ENCODE results near the gene LGR6.

Gene LGR6

DNA sequence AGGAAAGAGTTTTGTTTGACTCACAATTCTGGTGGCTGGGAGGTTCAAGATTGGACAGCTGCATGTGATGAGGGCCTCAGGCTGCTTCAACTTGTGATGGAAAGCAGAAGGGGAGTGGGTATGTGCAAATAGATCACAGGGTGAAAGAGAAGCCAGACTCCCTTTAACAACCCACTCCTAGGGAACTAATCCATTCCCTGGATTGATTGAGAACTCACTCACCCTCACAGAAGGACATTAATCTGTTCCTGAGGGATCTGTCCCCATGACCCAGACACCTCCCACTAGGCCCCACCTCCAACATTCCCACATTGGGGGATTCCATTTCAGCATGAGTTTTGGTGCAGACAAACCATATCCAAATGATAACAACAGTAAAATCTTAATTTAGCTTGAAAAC, 122.6 kb downstream of the LGR6 start:
- no peak for DNase-seq (ENCODE audit: low read depth)
- H3K4me3 ChIP-seq (ENCODE audit: low read depth, low read length) = no peak overlapping the region
- TF ChIP-seq POLR2A (IDR thresholded peaks at IDR 0.05; ENCODE audit: extremely low read depth, insufficient read length) (no peak), MYC (IDR thresholded peaks at IDR 0.05; ENCODE audit: low read depth, low read length) (no peak)
- TF ChIP-seq, protein P1, sequence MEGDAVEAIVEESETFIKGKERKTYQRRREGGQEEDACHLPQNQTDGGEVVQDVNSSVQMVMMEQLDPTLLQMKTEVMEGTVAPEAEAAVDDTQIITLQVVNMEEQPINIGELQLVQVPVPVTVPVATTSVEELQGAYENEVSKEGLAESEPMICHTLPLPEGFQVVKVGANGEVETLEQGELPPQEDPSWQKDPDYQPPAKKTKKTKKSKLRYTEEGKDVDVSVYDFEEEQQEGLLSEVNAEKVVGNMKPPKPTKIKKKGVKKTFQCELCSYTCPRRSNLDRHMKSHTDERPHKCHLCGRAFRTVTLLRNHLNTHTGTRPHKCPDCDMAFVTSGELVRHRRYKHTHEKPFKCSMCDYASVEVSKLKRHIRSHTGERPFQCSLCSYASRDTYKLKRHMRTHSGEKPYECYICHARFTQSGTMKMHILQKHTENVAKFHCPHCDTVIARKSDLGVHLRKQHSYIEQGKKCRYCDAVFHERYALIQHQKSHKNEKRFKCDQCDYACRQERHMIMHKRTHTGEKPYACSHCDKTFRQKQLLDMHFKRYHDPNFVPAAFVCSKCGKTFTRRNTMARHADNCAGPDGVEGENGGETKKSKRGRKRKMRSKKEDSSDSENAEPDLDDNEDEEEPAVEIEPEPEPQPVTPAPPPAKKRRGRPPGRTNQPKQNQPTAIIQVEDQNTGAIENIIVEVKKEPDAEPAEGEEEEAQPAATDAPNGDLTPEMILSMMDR (IDR thresholded peaks at IDR 0.05; ENCODE audit: low read depth, low read length) = no peak
- TF ChIP-seq, protein P2, sequence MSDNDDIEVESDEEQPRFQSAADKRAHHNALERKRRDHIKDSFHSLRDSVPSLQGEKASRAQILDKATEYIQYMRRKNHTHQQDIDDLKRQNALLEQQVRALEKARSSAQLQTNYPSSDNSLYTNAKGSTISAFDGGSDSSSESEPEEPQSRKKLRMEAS (IDR thresholded peaks at IDR 0.05; ENCODE audit: low read depth, low read length) = no peak

DNA sequence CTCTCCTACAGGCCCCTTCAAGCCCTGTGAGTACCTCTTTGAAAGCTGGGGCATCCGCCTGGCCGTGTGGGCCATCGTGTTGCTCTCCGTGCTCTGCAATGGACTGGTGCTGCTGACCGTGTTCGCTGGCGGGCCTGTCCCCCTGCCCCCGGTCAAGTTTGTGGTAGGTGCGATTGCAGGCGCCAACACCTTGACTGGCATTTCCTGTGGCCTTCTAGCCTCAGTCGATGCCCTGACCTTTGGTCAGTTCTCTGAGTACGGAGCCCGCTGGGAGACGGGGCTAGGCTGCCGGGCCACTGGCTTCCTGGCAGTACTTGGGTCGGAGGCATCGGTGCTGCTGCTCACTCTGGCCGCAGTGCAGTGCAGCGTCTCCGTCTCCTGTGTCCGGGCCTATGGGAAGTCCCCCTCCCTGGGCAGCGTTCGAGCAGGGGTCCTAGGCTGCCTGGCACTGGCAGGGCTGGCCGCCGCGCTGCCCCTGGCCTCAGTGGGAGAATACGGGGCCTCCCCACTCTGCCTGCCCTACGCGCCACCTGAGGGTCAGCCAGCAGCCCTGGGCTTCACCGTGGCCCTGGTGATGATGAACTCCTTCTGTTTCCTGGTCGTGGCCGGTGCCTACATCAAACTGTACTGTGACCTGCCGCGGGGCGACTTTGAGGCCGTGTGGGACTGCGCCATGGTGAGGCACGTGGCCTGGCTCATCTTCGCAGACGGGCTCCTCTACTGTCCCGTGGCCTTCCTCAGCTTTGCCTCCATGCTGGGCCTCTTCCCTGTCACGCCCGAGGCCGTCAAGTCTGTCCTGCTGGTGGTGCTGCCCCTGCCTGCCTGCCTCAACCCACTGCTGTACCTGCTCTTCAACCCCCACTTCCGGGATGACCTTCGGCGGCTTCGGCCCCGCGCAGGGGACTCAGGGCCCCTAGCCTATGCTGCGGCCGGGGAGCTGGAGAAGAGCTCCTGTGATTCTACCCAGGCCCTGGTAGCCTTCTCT, 124.6 kb downstream of the LGR6 start:
- H3K4me3 ChIP-seq (ENCODE audit: low read depth, low read length) = no peak overlapping the region
- no peak for DNase-seq (ENCODE audit: low read depth)
- TF ChIP-seq, protein P2 (IDR thresholded peaks at IDR 0.05; ENCODE audit: low read depth, low read length) = no peak
- TF ChIP-seq POLR2A (IDR thresholded peaks at IDR 0.05; ENCODE audit: extremely low read depth, insufficient read length) = no peak
- TF ChIP-seq, protein P1 (IDR thresholded peaks at IDR 0.05; ENCODE audit: low read depth, low read length) = no peak
- TF ChIP-seq MYC (IDR thresholded peaks at IDR 0.05; ENCODE audit: low read depth, low read length) = no peak

DNA sequence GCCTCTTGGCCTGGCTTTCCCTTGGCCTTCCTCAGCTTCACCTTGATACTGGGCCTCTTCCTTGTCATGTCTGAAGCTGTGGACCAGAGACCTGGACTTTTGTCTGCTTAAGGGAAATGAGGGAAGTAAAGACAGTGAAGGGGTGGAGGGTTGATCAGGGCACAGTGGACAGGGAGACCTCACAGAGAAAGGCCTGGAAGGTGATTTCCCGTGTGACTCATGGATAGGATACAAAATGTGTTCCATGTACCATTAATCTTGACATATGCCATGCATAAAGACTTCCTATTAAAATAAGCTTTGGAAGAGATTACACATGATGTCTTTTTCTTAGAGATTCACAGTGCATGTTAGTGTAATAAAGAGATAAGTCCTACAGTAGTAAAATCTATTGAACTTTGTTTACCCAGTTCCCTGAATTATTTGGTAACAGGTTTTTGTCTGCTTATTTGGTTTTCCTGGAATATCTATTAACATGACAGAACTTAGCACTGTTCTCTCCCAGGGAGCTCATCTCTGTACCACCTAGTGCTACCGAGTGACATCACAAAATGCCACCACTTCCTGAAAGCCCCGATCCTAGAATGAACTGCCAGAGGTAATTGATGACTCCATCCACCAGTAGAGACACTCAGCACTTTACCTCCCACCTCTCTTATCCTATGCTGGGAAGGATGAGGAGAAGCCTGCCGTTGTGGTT, 125.9 kb downstream of the LGR6 start:
- no peak for DNase-seq (ENCODE audit: low read depth)
- TF ChIP-seq MYC (IDR thresholded peaks at IDR 0.05; ENCODE audit: low read depth, low read length) = no peak
- TF ChIP-seq, protein P2 (IDR thresholded peaks at IDR 0.05; ENCODE audit: low read depth, low read length) = no peak
- H3K4me3 ChIP-seq (ENCODE audit: low read depth, low read length) = no peak overlapping the region

DNA sequence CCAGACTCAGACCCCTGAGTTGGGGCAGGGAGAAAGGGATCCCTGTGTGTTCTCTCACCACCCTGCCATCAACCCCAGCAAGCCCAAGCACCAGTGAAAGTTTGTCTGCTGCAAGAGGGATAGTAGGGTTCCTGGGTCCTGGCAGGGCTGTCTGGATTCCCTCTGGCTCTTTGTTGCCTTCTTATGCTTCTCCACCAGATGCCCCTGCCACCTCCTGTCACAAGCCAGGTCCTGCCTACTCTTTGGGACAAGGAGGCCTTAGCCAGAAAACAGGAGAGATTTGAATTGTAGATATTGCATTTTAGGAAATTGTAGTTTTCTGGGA, 126.4 kb downstream of the LGR6 start:
- TF ChIP-seq, protein P2 (IDR thresholded peaks at IDR 0.05; ENCODE audit: low read depth, low read length) = no peak
- TF ChIP-seq POLR2A (IDR thresholded peaks at IDR 0.05; ENCODE audit: extremely low read depth, insufficient read length) = no peak
- no peak overlapping the region for H3K4me3 ChIP-seq (ENCODE audit: low read depth, low read length)
- no peak for DNase-seq (ENCODE audit: low read depth)

DNA sequence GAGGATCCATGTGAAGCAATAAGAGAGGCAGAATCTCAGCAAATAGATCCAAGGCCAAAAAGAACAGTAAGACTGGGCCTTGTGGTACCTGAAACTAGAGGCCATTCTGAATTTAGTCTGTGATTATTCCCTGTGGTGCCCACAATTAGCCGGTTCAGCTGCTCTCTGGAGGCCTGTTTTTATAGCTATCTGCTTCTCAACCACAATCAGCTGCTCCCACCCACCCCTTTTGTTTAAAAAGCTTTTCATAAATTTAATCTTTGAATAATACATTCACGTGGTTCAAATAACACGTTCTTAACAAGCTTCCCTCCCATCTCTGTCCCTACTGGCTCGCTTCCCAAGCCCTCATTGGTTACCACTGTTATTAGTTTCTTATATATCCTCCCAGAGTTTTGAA, 130.1 kb downstream of the LGR6 start:
- no peak overlapping the region for H3K4me3 ChIP-seq (ENCODE audit: low read depth, low read length)
- DNase-seq (ENCODE audit: low read depth) = no peak
- TF ChIP-seq, protein P1 (IDR thresholded peaks at IDR 0.05; ENCODE audit: low read depth, low read length) = no peak
- no peak for TF ChIP-seq POLR2A (IDR thresholded peaks at IDR 0.05; ENCODE audit: extremely low read depth, insufficient read length)
- TF ChIP-seq, protein P2 (IDR thresholded peaks at IDR 0.05; ENCODE audit: low read depth, low read length) = no peak
- TF ChIP-seq MYC (IDR thresholded peaks at IDR 0.05; ENCODE audit: low read depth, low read length) = no peak

DNA sequence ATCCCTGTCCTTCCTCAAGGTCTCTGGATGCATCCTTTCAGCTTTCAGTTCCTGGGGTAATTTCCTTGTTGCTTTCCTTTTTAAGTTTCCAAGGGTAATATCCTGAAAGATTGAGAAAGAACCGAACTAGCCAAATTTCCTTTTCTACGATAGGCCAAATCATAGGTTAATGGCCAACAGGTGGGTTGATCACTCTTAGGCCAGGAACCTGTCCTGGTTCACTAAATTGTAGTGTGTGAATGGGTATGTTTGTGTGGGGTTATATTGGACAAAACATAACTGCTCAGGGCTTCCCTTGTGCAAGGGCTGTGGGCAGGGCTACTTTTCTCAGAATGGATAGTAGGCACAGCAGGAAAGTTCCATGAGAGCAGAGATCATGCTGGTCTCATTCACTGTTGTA, 131.0 kb downstream of the LGR6 start:
- DNase-seq (ENCODE audit: low read depth) = no peak
- H3K4me3 ChIP-seq (ENCODE audit: low read depth, low read length) = no peak overlapping the region
- TF ChIP-seq, protein P2 (IDR thresholded peaks at IDR 0.05; ENCODE audit: low read depth, low read length) = no peak
- TF ChIP-seq MYC (IDR thresholded peaks at IDR 0.05; ENCODE audit: low read depth, low read length) = no peak
- TF ChIP-seq, protein P1 (IDR thresholded peaks at IDR 0.05; ENCODE audit: low read depth, low read length) = no peak
- TF ChIP-seq POLR2A (IDR thresholded peaks at IDR 0.05; ENCODE audit: extremely low read depth, insufficient read length) = no peak

Data from NB4 (cell line).